ENCODE results near the gene MRPL4.
"Not testable (repeated sequence)": the region's sequence is repeated elsewhere in the genome, so short reads cannot be mapped to it uniquely, and the experiment has no call there.

Gene MRPL4

GRCh38 chr19:10230861-10231611, 21.0 kb upstream of the MRPL4 start, which contains the start of gene S1PR2:
TSS of gene S1PR2 (minus strand) at chr19:10231331. CDS start at chr19:10224905, 6,426 bp downstream.
- DNase-seq: peak in 1 of 2 donors; percentile 9

GRCh38 chr19:10231612-10232228, 20.3 kb upstream of the MRPL4 start:
- DNase-seq: no peak

DNA sequence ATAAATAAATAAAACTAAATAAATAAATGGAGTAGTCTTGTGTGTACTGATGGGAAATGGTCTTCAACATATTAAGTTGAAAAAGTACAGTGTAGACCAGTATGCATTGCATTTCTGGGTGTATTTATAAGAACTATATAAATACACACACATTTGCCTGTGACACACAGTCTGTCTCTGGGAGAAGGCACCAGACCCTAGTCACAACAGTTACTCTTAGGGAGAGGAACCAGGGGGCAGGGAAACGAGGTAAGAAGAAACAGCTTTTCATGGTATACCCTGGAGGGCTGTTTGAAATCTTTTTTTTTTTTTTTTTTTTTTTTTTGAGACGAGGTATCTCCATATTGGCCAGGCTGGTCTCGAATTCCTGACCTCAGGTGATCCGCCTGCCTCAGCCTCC, 18.1 kb upstream of the MRPL4 start:
- DNase-seq: no peak

- no peak for DNase-seq
Observed at GRCh38 chr19:10235003-10235402, 17.0 kb upstream of the MRPL4 start.

DNA sequence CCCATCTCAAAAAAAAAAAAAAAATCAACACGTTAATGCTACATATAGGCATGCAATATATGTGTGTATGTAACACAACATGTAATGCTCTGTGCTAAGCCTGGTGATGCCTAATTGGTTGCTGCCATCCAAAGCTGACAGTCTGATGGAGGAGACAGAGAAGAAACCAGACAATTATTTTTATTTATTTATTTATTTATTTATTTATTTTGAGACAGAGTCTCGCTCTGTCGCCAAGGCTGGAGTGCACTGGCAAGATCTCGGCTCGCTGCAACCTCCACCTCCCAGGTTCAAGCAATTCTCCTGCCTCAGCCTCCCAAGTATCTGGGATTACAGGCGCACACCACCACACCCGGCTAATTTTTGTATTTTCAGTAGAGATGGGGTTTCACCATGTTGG, 16.6 kb upstream of the MRPL4 start:
- DNase-seq: not testable (repeated sequence)

DNA sequence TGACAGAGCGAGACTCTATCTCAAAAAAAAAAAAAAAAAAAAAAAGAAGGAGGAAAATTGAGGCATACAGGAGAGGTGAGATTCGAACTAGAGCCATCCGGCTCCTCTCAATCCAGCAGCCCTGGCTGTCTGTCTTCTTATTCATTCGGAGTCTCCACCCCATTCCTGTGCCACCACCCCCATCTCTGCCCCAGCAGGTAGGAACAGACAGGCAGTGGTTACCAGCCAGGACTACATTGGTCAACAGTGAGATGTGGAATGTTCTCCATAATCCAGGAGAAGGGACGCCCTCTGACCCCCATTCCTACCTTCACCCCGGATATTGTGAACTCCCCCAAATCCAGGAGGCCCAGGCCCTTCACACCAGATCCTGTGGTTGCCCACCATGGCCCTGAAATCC, 14.3 kb upstream of the MRPL4 start:
- DNase-seq: no peak

GRCh38 chr19:10238172-10238783, 13.7 kb upstream of the MRPL4 start:
- no peak for DNase-seq

DNA sequence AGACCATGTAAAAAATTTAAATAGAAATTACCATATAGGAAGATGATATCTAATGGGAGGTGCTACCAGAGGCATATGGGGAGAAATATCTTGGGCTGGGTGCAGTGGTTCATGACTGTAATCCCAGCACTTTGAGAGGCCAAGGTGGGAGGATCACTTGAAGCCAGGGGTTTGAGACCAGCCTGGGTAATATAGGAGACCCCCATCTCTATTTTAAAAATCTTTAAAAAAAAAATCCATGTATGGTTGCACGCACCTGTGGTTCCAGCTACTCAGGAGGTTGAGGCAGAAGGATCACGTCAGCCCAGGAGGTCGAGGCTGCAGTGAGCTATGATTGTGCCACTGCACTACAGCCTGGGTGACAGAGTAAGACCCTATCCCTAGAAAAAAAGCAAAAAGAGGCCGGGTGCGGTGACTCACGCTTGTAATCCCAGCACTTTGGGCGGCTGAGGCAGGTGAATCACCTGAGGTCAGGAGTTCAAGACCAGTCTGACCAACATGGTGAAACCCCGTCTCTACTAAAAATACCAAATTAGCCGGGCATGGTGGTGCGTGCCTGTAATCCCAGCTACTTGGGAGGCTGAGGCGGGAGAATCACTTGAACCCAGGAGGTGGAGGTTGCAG, 10.1 kb upstream of the MRPL4 start:
- not testable (repeated sequence) for DNase-seq

- DNase-seq: no peak
Observed at GRCh38 chr19:10243606-10244005, 8.4 kb upstream of the MRPL4 start.

- no peak for DNase-seq
Observed at GRCh38 chr19:10245189-10245939, 6.7 kb upstream of the MRPL4 start.

- no peak for DNase-seq
Observed at GRCh38 chr19:10246511-10246910, 5.5 kb upstream of the MRPL4 start.

- no peak for DNase-seq
Observed at GRCh38 chr19:10252707-10253106, 693 bp downstream of the MRPL4 start.

- no peak for DNase-seq
Observed at GRCh38 chr19:10254244-10254643, 2.2 kb downstream of the MRPL4 start.

- DNase-seq: no peak
Observed at GRCh38 chr19:10255358-10255757, 3.3 kb downstream of the MRPL4 start.

GRCh38 chr19:10256551-10256950, 4.5 kb downstream of the MRPL4 start:
- DNase-seq: no peak

GRCh38 chr19:10256970-10257615, 5.1 kb downstream of the MRPL4 start:
- no peak for DNase-seq

DNA sequence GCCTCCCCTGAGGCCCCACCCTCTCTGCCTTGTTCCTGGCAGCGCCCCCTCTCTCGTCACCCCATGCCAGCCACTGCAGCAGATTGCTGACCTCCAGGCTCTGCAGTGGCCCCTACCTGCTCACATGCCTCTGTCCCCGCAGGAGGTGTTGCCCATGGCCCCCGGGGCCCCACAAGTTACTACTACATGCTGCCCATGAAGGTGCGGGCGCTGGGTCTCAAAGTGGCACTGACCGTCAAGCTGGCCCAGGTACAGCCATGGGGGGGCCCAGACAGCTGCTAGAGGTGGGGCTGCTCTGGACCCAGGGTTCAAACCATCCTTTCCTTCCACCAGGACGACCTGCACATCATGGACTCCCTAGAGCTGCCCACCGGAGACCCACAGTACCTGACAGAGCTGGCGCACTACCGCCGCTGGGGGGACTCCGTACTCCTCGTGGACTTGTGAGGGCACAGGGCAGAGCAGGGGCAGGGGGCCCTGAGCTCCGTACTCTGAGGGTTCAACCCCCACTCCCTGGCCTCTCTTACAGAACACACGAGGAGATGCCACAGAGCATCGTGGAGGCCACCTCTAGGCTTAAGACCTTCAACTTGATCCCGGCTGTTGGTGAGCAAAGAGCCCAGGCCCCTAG, 6.2 kb downstream of the MRPL4 start:
- DNase-seq: no peak

- peak; percentile 38 to 57 for DNase-seq
Observed at GRCh38 chr19:10259162-10259905, 7.3 kb downstream of the MRPL4 start.

DNA sequence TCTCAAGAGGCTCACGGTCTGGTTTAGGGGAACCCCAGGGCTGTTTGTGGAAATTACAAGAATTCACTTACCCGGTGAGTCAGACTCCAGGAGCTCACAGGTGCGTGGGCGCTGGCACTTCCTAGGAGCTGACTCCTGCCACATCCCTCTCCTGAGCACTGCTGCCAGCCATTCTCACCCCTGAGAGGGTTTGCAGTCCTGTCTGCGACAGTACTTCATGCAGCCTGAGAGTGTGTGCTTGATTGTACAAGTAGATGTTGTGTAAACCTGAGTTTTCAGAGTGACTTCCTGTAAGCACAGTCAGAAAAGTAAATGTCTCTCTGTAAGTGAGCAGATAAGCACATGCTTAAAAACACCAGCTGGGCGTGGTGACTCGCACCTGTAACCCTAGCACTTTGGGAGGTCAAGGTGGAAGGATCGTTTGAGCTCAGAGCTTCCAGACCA, 8.1 kb downstream of the MRPL4 start:
- no peak for DNase-seq

DNA sequence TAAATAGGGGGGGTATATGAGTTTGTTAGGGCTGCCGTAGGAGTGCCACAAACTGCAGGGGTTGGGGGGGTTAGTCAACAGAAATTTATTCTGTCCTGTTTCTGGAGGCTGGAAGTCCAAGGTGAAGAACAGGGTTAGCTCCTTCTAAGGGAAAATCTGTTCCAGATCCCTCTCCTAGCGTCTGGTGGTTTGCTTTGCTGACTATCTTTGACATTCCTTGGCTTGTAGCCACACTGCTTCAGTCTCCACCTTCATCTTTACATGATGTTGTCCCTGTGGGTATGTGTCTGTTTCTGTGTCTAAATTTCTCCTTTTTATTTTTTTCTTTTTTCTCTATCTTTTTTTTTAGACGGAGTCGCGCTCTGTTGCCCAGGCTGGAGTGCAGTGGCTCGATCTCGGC, 10.8 kb downstream of the MRPL4 start:
- no peak for DNase-seq

DNA sequence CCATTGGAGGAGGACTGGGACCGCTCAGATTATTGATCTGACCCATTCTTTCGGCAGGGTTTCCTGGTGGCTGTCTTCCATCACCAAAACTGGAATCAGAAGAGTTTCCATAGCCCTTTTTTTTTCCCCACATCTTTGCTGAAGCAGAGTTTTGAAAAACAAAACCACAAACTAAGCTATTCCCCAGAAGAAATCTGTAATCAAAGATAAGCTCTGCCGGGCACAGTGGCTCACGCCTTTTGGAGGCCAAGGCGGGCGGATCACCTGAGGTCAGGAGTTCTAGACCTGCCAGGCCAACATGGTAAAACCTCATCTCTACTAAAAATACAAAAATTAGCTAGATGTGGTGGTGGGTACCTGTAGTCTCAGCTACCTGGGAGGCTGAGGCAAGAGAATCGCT, 14.7 kb downstream of the MRPL4 start:
- DNase-seq: no peak
